ENCODE measurements around the gene CLHC1. TPM values are rescaled to one million over a fixed set of nuclear protein-coding genes. Genes with fewer than 3 reads are reported as not detected.

The CLHC1 gene
- total and polyA plus RNA-seq, 2 of the 8 experiments (the other 6 are each of a cell fraction or from before 2014, with no cell fraction given): 2.6 to 10.8 TPM

- H4K91ac ChIP-seq (replicated peaks; ENCODE audit: insufficient read length, low read length): no peak overlapping the region
- H3K23ac ChIP-seq (ENCODE audit: insufficient read length): no peak overlapping the region
- no peak overlapping the region for H3K4me3 ChIP-seq (ENCODE audit: extremely low read depth in 1 of 4, insufficient read depth in 2 of 4, low read depth in 3 of 4, low read length in 4 of 4)
- H4K20me1 ChIP-seq (replicated peaks in 1 of 2; ENCODE audit: control insufficient read depth in 1 of 2, insufficient read depth in 2 of 2, low read length in 2 of 2): peaks cover 0 to 2% of the 10 kb centered on the region in 2 experiments
- no peak overlapping the region for H4K5ac ChIP-seq (ENCODE audit: insufficient read length, low read depth, low read length)
- no peak overlapping the region for H3K27ac ChIP-seq (ENCODE audit: low read depth, low read length)
- H3K9ac ChIP-seq (replicated peaks in 1 of 4; ENCODE audit: extremely low read depth in 1 of 4, low read depth in 3 of 4, low read length in 3 of 4): no peak overlapping the region
- no peak overlapping the region for H2AFZ ChIP-seq (ENCODE audit: low read length)
- H3K79me1 ChIP-seq (ENCODE audit: low read depth, low read length): no peaks in the 10 kb centered on the region
- no peak overlapping the region for H2BK5ac ChIP-seq (ENCODE audit: low read depth, low read length)
- WGBS, 2 experiments (ENCODE audit: extremely low coverage in 1 of 2, insufficient coverage in 1 of 2, insufficient read length in 1 of 2, insufficient replicate concordance in 2 of 2, low coverage in 1 of 2, low lambda C conversion rate in 2 of 2, missing lambda C conversion rate in 1 of 2): 82% methylated on average over 1 of the region's 1 CpG; no CpG with 5 or more reads in 1 of the 2 experiments
- H3K9me3 ChIP-seq (ENCODE audit: insufficient read depth in 2 of 2, low read depth in 1 of 2, low read length in 1 of 2): no peaks in the 10 kb centered on the region; a peak in 1 of 4 replicates
- H3K18ac ChIP-seq (ENCODE audit: extremely low read depth, low read length): no peak overlapping the region
- FAIRE-seq (no peak), DNase-seq (ENCODE audit: low read depth in 1 of 2, low spot score in 2 of 2) (no peak)
- H3K4me2 ChIP-seq (ENCODE audit: insufficient read depth in 1 of 2, low read depth in 2 of 2, low read length in 2 of 2): no peak overlapping the region
- no peak overlapping the region for H3K4ac ChIP-seq (replicated peaks; ENCODE audit: insufficient read length, low read depth, low read length)
- H3K14ac ChIP-seq (ENCODE audit: insufficient read length): no peak overlapping the region
- no peaks in the 10 kb centered on the region for H3K79me2 ChIP-seq (ENCODE audit: control insufficient read depth in 1 of 2, insufficient read depth in 2 of 2, low read length in 2 of 2)
- no peak overlapping the region for H3K56ac ChIP-seq (replicated peaks; ENCODE audit: insufficient read length, low read depth, low read length)
- no peak overlapping the region for H2BK120ac ChIP-seq (replicated peaks; ENCODE audit: low read depth, low read length)
- ChIA-PET POLR2A (ENCODE audit: partially characterized antibody) (no interaction called here), CTCF (ENCODE audit: partially characterized antibody) (no interaction called here)
- H2BK20ac ChIP-seq (ENCODE audit: low read length): no peak overlapping the region
- no peak overlapping the region for H2BK12ac ChIP-seq (ENCODE audit: low read depth, low read length)
- H3K36me3 ChIP-seq (ENCODE audit: control insufficient read depth in 2 of 4, insufficient read depth in 4 of 4, low read length in 3 of 4): peaks cover 0 to 5% (median 0%) of the 10 kb centered on the region in 4 experiments; a peak in 1 of 8 replicates
- no peak overlapping the region for H2AK5ac ChIP-seq (ENCODE audit: low read depth, low read length)
- no peak overlapping the region for H4K8ac ChIP-seq (ENCODE audit: extremely low read depth, insufficient read depth, low read length)
- H2BK15ac ChIP-seq (ENCODE audit: low read length): no peak overlapping the region
- TF ChIP-seq POLR2A (IDR thresholded peaks at IDR 0.05; ENCODE audit: control extremely low read depth in 1 of 2, low read depth in 2 of 2, low read length in 2 of 2): no peak
- TF ChIP-seq MAFK (IDR thresholded peaks at IDR 0.05; ENCODE audit: low read depth, low read length): no peak
- no peak for TF ChIP-seq BRCA1 (IDR thresholded peaks at IDR 0.05; ENCODE audit: low read depth, low read length)
- TF ChIP-seq CTBP2 (IDR thresholded peaks at IDR 0.05; ENCODE audit: borderline replicate concordance, insufficient read depth, insufficient read length, low read length): no peak
- no peak for TF ChIP-seq TAF1 (IDR thresholded peaks at IDR 0.05; ENCODE audit: low read depth, low read length)
- H3K4me1 ChIP-seq (replicated peaks in 1 of 4; ENCODE audit: control insufficient read depth in 3 of 4, insufficient read depth in 4 of 4, low read length in 3 of 4): no peaks in the 10 kb centered on the region
- no peaks in the 10 kb centered on the region for H3K23me2 ChIP-seq (ENCODE audit: low read depth, low read length)
- no peaks in the 10 kb centered on the region for H3K27me3 ChIP-seq (replicated peaks in 1 of 4; ENCODE audit: control insufficient read depth in 3 of 4, extremely low read depth in 1 of 4, insufficient read depth in 3 of 4, low read length in 3 of 4)
These were observed 31.7 kb downstream of the CLHC1 start for GRCh38 chr2:55200416-55200815.
